ENCODE results near the gene SLC2A4. TPM values are rescaled to one million over a fixed set of nuclear protein-coding genes. Genes with fewer than 3 reads are reported as not detected.

SLC2A4 gene
- total and polyA plus RNA-seq, 2 of the 4 experiments (the other 2 are of a cell fraction), result 0.07 TPM; not detected in 1

DNA sequence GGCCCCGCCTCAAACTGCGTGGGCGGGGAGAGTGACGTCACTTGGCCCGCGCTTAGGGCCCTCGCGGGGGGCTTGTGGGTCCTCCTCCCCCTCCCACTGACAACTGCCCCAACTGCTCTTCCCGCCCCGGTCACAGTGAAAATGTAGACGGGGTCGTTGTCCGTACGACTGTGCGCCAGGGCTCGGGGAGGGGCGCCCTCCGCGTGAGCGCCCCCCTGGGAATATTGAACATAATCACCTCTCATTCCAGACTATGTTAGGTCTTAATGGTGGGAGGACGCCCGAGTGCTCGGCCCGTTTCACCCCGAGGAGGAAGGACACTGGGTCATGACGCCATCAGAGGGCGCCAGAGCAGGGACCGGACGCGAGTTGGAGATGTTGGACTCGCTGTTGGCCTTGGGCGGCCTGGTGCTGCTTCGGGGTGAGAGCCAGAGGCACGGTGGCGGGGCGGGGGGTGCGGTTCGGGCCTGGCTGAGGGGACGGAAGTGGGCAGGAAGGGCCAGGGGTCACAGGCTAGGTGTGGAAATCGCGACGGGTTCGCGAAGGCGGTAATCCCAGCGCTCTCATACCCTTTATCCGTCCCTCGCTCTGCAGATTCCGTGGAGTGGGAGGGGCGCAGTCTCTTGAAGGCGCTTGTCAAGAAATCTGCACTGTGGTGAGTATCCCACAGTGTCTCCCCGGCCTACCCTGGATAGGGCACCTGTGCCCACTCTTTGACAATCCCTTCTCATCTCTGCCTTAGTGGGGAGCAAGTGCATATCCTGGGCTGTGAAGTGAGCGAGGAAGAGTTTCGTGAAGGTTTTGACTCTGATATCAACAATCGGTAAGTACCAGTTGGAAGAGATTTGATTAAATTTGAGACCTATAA, 29.1 kb upstream of the SLC2A4 start, which contains the start of gene ELP5 (continued):
- no peak for TF ChIP-seq CEBPB (IDR thresholded peaks at IDR 0.05; ENCODE audit: low read depth, low read length)
- TF ChIP-seq MAZ (IDR thresholded peaks at IDR 0.05; ENCODE audit: borderline replicate concordance, low read depth, low read length), result peak; percentile 86
- TF ChIP-seq POLR2A (IDR thresholded peaks at IDR 0.05; ENCODE audit: low read depth, low read length), result peak; percentile 88

DNA sequence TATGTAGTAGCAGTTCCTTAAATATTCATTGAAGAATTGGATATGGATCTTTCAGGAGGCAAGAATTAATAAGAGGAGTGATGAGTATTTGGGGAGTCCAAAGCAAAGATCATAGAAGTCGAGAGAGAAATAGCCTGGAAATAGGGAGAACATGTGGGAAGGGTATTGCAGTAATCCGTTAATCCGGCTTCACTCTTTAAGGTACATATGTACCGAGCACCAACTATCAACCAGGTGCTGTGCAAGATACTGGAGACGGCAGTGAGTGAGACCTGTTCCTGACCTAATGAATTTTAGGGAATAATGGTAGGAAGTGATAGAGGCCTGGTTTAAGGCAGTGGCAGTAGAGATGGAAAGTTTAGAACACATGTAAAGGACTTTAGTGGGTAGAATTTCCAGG, 28.4 kb upstream of the SLC2A4 start:
- ATAC-seq (ENCODE audit: low read depth) (no peak), DNase-seq (no peak)
- ChIA-PET POLR2A (ENCODE audit: unreplicated experiment) (no interaction called here), CTCF (no interaction called here)
- 67% methylated on average over 1 of the region's 5 CpGs; no CpG with 5 or more reads in 1 of the 2 experiments for WGBS, 2 experiments (ENCODE audit: extremely low coverage in 2 of 2, insufficient read length in 1 of 2)
- no peak overlapping the region for H2BK20ac ChIP-seq (ENCODE audit: low read depth, low read length)
- H3K27ac ChIP-seq (ENCODE audit: insufficient read depth, low read length), result no peak overlapping the region
- H3K79me1 ChIP-seq (ENCODE audit: low read depth in 1 of 2, low read length in 2 of 2), result peaks cover 7 to 44% of the 10 kb centered on the region in 2 experiments; a peak in 3 of 4 replicates
- H3K14ac ChIP-seq (replicated peaks; ENCODE audit: low read depth, low read length), result peak overlapping the region; percentile 64; the same call in 1 of the 2 replicates
- peak overlapping the region; percentile 91 for H3K4me2 ChIP-seq (ENCODE audit: low read depth, low read length)
- H2AFZ ChIP-seq (replicated peaks; ENCODE audit: low read length, poor library complexity), result no peak overlapping the region
- intact Hi-C loops (cut with micrococcal nuclease), result no loop called here
- BruUV-seq (replicated peaks), result no TSS peak
- peaks cover 8% of the 10 kb centered on the region for H3K4me1 ChIP-seq (ENCODE audit: control insufficient read depth, insufficient read depth, low read length)
- H4K5ac ChIP-seq (ENCODE audit: low read depth, low read length), result no peak overlapping the region
- H2BK120ac ChIP-seq (ENCODE audit: low read depth, low read length), result no peak overlapping the region
- no peak overlapping the region for H2BK15ac ChIP-seq (ENCODE audit: low read depth, low read length)
- peak overlapping the region; percentile 63 to 90; a peak in 3 of 4 replicates for H4K8ac ChIP-seq (ENCODE audit: low read depth in 2 of 2, low read length in 2 of 2)
- H3K56ac ChIP-seq (ENCODE audit: extremely low read depth, insufficient read depth, low read length), result peak overlapping the region; percentile 84; the same call in 1 of the 2 replicates
- H2AK9ac ChIP-seq (replicated peaks; ENCODE audit: low read depth, low read length, poor library complexity), result no peak overlapping the region
- no peaks in the 10 kb centered on the region for H3K9me3 ChIP-seq (ENCODE audit: control insufficient read depth, insufficient read depth, low read length)
- H4K20me1 ChIP-seq (ENCODE audit: insufficient read depth, low read length), result peaks cover 9% of the 10 kb centered on the region; the same call in 1 of the 2 replicates
- H4K91ac ChIP-seq (ENCODE audit: insufficient read depth, low read depth, low read length), result no peak overlapping the region
- H3K9ac ChIP-seq (ENCODE audit: low read depth, low read length), result peak overlapping the region; percentile 78; the same call in 1 of the 2 replicates
- H3K4me3 ChIP-seq (ENCODE audit: insufficient read depth, low read depth, low read length), result peak overlapping the region; percentile 71
- peak overlapping the region; percentile 43 for H3K4ac ChIP-seq (ENCODE audit: low read depth, low read length)
- TF ChIP-seq MAZ (IDR thresholded peaks at IDR 0.05; ENCODE audit: borderline replicate concordance, low read depth, low read length) (no peak), BHLHE40 (IDR thresholded peaks at IDR 0.05; ENCODE audit: low read depth, low read length) (no peak), MXI1 (IDR thresholded peaks at IDR 0.05; ENCODE audit: borderline replicate concordance, low read depth, low read length) (no peak), POLR2A (IDR thresholded peaks at IDR 0.05; ENCODE audit: low read depth, low read length) (no peak), FOS (IDR thresholded peaks at IDR 0.05; ENCODE audit: low read depth, low read length) (no peak), RFX5 (IDR thresholded peaks at IDR 0.05; ENCODE audit: low read depth, low read length) (no peak), SMC3 (IDR thresholded peaks at IDR 0.05; ENCODE audit: low read depth, low read length) (no peak), RCOR1 (IDR thresholded peaks at IDR 0.05; ENCODE audit: insufficient replicate concordance, low read length) (no peak)
- TF ChIP-seq, protein P1, sequence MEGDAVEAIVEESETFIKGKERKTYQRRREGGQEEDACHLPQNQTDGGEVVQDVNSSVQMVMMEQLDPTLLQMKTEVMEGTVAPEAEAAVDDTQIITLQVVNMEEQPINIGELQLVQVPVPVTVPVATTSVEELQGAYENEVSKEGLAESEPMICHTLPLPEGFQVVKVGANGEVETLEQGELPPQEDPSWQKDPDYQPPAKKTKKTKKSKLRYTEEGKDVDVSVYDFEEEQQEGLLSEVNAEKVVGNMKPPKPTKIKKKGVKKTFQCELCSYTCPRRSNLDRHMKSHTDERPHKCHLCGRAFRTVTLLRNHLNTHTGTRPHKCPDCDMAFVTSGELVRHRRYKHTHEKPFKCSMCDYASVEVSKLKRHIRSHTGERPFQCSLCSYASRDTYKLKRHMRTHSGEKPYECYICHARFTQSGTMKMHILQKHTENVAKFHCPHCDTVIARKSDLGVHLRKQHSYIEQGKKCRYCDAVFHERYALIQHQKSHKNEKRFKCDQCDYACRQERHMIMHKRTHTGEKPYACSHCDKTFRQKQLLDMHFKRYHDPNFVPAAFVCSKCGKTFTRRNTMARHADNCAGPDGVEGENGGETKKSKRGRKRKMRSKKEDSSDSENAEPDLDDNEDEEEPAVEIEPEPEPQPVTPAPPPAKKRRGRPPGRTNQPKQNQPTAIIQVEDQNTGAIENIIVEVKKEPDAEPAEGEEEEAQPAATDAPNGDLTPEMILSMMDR (conservative IDR thresholded peaks at IDR 0.05; ENCODE audit: low read depth, low read length), result no peak
- TF ChIP-seq, protein P2, sequence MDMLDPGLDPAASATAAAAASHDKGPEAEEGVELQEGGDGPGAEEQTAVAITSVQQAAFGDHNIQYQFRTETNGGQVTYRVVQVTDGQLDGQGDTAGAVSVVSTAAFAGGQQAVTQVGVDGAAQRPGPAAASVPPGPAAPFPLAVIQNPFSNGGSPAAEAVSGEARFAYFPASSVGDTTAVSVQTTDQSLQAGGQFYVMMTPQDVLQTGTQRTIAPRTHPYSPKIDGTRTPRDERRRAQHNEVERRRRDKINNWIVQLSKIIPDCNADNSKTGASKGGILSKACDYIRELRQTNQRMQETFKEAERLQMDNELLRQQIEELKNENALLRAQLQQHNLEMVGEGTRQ (IDR thresholded peaks at IDR 0.05; ENCODE audit: low read depth, low read length), result no peak
- peak overlapping the region; percentile 94 for H2BK5ac ChIP-seq (ENCODE audit: low read depth, low read length, poor library complexity, severe bottlenecking)
- peaks cover 10% of the 10 kb centered on the region for H3K9me1 ChIP-seq (ENCODE audit: insufficient read depth, low read length)
- no peaks in the 10 kb centered on the region for H3K27me3 ChIP-seq (ENCODE audit: control insufficient read depth, insufficient read depth, low read length)
- in situ Hi-C loops (cut with MboI; ENCODE audit: low sequenced_read_pairs), result no loop called here
- H3K18ac ChIP-seq (ENCODE audit: low read depth, low read length), result no peak overlapping the region
- H2AK5ac ChIP-seq (ENCODE audit: low read depth, low read length), result peak overlapping the region; percentile 35; the same call in 1 of the 2 replicates
- peak overlapping the region; percentile 83 for H3K23ac ChIP-seq (ENCODE audit: low read depth, low read length)
- dilution Hi-C loops (cut with HindIII; ENCODE audit: low sequenced_read_pairs, unreplicated experiment), result no loop called here
- H3K36me3 ChIP-seq (ENCODE audit: control insufficient read depth, insufficient read depth, low read length), result peaks cover 19% of the 10 kb centered on the region

Measured in IMR-90 (cell line).